Stimulated activated CD4-positive, alpha-beta T cell treated with anti-CD3 and anti-CD28 coated beads, Interleukin-15, amount 100 ng/mL, for 48 hours (primary cell): Measurements from ENCODE around the gene DCLK1.
"Not testable (repeated sequence)": the region's sequence is repeated elsewhere in the genome, so short reads cannot be mapped to it uniquely, and the experiment has no call there.

ENCODE experiments used
- DNase-seq, 2 donors: peaks; one replicate each; pipeline ENCODE4 v3.0.0-alpha.2; 2020; ENCODE audit warnings: low read depth in 2 of 2

Gene DCLK1

GRCh38 chr13:35984776-35985453 is 146.3 kb downstream of the DCLK1 start:
- DNase-seq, result no peak

GRCh38 chr13:35984287-35984686 is 146.9 kb downstream of the DCLK1 start:
- no peak for DNase-seq

- not testable (repeated sequence) for DNase-seq
Observed at GRCh38 chr13:35983703-35984102, 147.5 kb downstream of the DCLK1 start.

GRCh38 chr13:35983206-35983605 is 148.0 kb downstream of the DCLK1 start:
- no peak for DNase-seq

GRCh38 chr13:35979361-35979951 is 151.7 kb downstream of the DCLK1 start:
- DNase-seq, result no peak

GRCh38 chr13:35978607-35979316 is 152.4 kb downstream of the DCLK1 start:
- DNase-seq, result peak in 1 of 2 donors; percentile 6

- no peak for DNase-seq
Observed at GRCh38 chr13:35977060-35977459, 154.1 kb downstream of the DCLK1 start.

GRCh38 chr13:35976126-35976525 is 155.1 kb downstream of the DCLK1 start:
- no peak for DNase-seq

- not testable (repeated sequence) for DNase-seq
Observed at GRCh38 chr13:35966951-35967350, 164.2 kb downstream of the DCLK1 start.

GRCh38 chr13:35966024-35966423 is 165.2 kb downstream of the DCLK1 start:
- DNase-seq, result no peak

GRCh38 chr13:35965226-35965927 is 165.8 kb downstream of the DCLK1 start:
- DNase-seq, result no peak

- DNase-seq, result no peak
Observed at GRCh38 chr13:35964863-35965180, 166.4 kb downstream of the DCLK1 start.

- DNase-seq, result no peak
Observed at GRCh38 chr13:35964011-35964862, 166.9 kb downstream of the DCLK1 start.

GRCh38 chr13:35961461-35962220 is 169.5 kb downstream of the DCLK1 start:
- DNase-seq, result no peak

GRCh38 chr13:35961002-35961401 is 170.2 kb downstream of the DCLK1 start:
- no peak for DNase-seq

- no peak for DNase-seq
Observed at GRCh38 chr13:35957996-35958395, 173.2 kb downstream of the DCLK1 start.

GRCh38 chr13:35957241-35957731 is 173.9 kb downstream of the DCLK1 start:
- DNase-seq, result no peak

- DNase-seq, result no peak
Observed at GRCh38 chr13:35956074-35956473, 175.1 kb downstream of the DCLK1 start.

- no peak for DNase-seq
Observed at GRCh38 chr13:35954207-35954560, 177.0 kb downstream of the DCLK1 start.

GRCh38 chr13:35953537-35954206 is 177.5 kb downstream of the DCLK1 start:
- no peak for DNase-seq
